Astrocyte (in vitro differentiated cells and primary cell): Measurements from ENCODE around the gene AK1. TPM values are rescaled to one million over a fixed set of nuclear protein-coding genes. Genes with fewer than 3 reads are reported as not detected.

Source experiments
- DNase-seq: peaks from one replicate; pipeline ENCODE4 v3.0.0-alpha.2; 2010; ENCODE audit warnings: low read depth
- FAIRE-seq: peaks from 2 replicates; lab custom pipeline; 2011; peaks lifted over from hg19 to GRCh38; lab: Jason Lieb, UNC
- H2AFZ ChIP-seq: 2 replicates; pipeline ENCODE4 v1.6.0; 2012; ENCODE audit warnings: low read depth, low read length, inconsistent platforms
- H3K27ac ChIP-seq: 2 replicates; pipeline ENCODE4 v1.5.1; 2011; ENCODE audit warnings: low read depth, low read length, inconsistent platforms
- H3K27me3 ChIP-seq: 2 replicates; pipeline ENCODE4 v1.6.0; 2011; ENCODE audit warnings: low read length, inconsistent platforms; ENCODE audit not compliant: insufficient read depth
- H3K36me3 ChIP-seq: 2 replicates; pipeline ENCODE4 v1.5.1; 2011; ENCODE audit warnings: low read length, inconsistent platforms; ENCODE audit not compliant: insufficient read depth
- H3K4me1 ChIP-seq: 2 replicates; pipeline ENCODE4 v1.5.1; 2011; ENCODE audit warnings: low read length, inconsistent platforms; ENCODE audit not compliant: insufficient read depth
- H3K4me2 ChIP-seq: 2 replicates; pipeline ENCODE4 v1.6.0; 2012; ENCODE audit warnings: low read length, inconsistent platforms
- H3K4me3 ChIP-seq: 2 replicates; pipeline ENCODE4 v1.5.1; 2011; ENCODE audit warnings: low read depth, mild to moderate bottlenecking, low read length, inconsistent platforms; ENCODE audit not compliant: insufficient read depth
- H3K79me2 ChIP-seq: 2 replicates; pipeline ENCODE4 v1.6.0; 2012; ENCODE audit warnings: mild to moderate bottlenecking, low read length, inconsistent platforms; ENCODE audit not compliant: insufficient read depth
- H3K9ac ChIP-seq: 2 replicates; pipeline ENCODE4 v1.6.0; 2012; ENCODE audit warnings: mild to moderate bottlenecking, low read length, inconsistent platforms
- H3K9me3 ChIP-seq: 2 replicates; pipeline ENCODE4 v1.5.1; 2012; ENCODE audit warnings: low read depth, mild to moderate bottlenecking, low read length, inconsistent platforms; ENCODE audit not compliant: insufficient read depth
- H4K20me1 ChIP-seq: 2 replicates; pipeline ENCODE4 v1.6.0; 2012; ENCODE audit warnings: low read length, inconsistent platforms; ENCODE audit not compliant: insufficient read depth
- H3K27ac Mint-ChIP-seq: one replicate; pipeline ENCODE4 v1.8.0; 2021; ENCODE audit warnings: mild to moderate bottlenecking, mixed read lengths; ENCODE audit not compliant: unreplicated experiment
- H3K27me3 Mint-ChIP-seq: one replicate; pipeline ENCODE4 v1.8.0; 2021; ENCODE audit warnings: low read depth, mixed read lengths; ENCODE audit not compliant: unreplicated experiment
- H3K36me3 Mint-ChIP-seq: one replicate; pipeline ENCODE4 v1.8.0; 2021; ENCODE audit warnings: low read depth, mixed read lengths; ENCODE audit not compliant: unreplicated experiment
- H3K4me1 Mint-ChIP-seq: one replicate; pipeline ENCODE4 v1.8.0; 2021; ENCODE audit warnings: low read depth, mixed read lengths; ENCODE audit not compliant: unreplicated experiment
- H3K4me3 Mint-ChIP-seq: one replicate; pipeline ENCODE4 v1.8.0; 2021; ENCODE audit warnings: mild to moderate bottlenecking, moderate library complexity, mixed read lengths; ENCODE audit not compliant: unreplicated experiment
- H3K9me3 Mint-ChIP-seq: one replicate; pipeline ENCODE4 v1.8.0; 2021; ENCODE audit warnings: mild to moderate bottlenecking, mixed read lengths; ENCODE audit not compliant: unreplicated experiment
- EZH2 ChIP-seq: IDR thresholded peaks from 2 replicates; pipeline ENCODE4 v1.6.1; 2012; ENCODE audit warnings: mild to moderate bottlenecking, low read length, inconsistent platforms; ENCODE audit not compliant: insufficient read depth
- total RNA-seq: library from RNA; stranded (reverse); gene quantifications from 2 replicates; pipeline ENCODE4 v1.2.1, GENCODE V29; 2021
- TF ChIP-seq, protein P1 (sequence below): IDR thresholded peaks from 2 replicates; pipeline ENCODE4 v1.5.1; 2011; ENCODE audit warnings: low read depth, mild to moderate bottlenecking, inconsistent platforms, low read length, moderate library complexity; ENCODE audit not compliant: insufficient read depth

Gene AK1
- total RNA-seq, 1 donor from 2014 or later: 78.0 TPM

DNA sequence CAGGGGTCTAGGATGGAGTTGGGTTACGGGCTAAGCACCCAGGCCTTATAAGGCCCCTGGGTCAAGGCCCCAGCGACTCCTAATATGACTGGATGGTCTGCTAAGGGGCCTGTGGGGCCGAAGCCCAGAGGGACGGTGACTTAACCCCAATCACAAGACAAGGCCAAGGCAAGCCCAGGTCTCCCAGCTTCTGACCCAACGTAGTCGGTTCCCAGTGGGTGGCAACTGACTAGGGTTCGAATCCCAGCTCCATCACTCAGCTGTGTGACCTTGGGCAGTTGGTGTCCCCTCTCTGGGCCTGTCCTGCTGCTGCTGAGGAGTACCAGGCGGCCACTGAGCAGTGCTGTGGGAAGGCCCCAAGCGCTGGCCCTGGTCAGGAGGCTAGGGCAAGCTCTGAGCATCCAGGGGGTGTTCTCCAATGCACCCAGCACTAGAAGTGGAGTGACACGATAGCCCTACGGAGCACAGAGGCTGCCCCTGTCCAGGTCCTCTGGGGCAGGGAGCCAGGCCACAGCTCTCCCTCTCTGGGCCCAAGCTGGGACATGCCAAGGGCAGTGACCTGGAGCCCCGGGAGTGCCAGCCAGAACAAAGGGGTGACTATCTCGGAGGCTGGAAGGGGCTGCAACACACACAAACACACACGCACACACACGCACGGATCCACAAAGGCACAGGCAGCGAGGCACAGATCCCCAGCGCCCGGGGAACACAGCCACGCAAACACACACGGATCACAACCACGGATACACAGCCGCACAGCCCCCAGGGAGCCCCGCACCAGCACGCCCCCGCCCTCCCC lies 512 bp downstream of the AK1 start:
- Histone ChIP-seq H3K79me2 (peaks cover 20% of the 10 kb centered on the region), H4K20me1 (peaks cover 18% of the 10 kb centered on the region), H3K27me3 (no peaks in the 10 kb centered on the region), H3K9ac (peak overlapping the region; percentile 77), H3K9me3 (no peaks in the 10 kb centered on the region), H2AFZ (peak overlapping the region; percentile 77), H3K4me2 (peak overlapping the region; percentile 94), H3K4me3 (peak overlapping the region; percentile 66), H3K4me1 (peaks cover 40% of the 10 kb centered on the region), H3K36me3 (no peaks in the 10 kb centered on the region), H3K27ac (no peak overlapping the region)
- TF ChIP-seq EZH2: no peak
- TF ChIP-seq, protein P1, sequence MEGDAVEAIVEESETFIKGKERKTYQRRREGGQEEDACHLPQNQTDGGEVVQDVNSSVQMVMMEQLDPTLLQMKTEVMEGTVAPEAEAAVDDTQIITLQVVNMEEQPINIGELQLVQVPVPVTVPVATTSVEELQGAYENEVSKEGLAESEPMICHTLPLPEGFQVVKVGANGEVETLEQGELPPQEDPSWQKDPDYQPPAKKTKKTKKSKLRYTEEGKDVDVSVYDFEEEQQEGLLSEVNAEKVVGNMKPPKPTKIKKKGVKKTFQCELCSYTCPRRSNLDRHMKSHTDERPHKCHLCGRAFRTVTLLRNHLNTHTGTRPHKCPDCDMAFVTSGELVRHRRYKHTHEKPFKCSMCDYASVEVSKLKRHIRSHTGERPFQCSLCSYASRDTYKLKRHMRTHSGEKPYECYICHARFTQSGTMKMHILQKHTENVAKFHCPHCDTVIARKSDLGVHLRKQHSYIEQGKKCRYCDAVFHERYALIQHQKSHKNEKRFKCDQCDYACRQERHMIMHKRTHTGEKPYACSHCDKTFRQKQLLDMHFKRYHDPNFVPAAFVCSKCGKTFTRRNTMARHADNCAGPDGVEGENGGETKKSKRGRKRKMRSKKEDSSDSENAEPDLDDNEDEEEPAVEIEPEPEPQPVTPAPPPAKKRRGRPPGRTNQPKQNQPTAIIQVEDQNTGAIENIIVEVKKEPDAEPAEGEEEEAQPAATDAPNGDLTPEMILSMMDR: no peak
- Mint-ChIP-seq H3K27me3 (no peaks in the 10 kb centered on the region), H3K4me1 (peaks cover 11% of the 10 kb centered on the region), H3K9me3 (no peaks in the 10 kb centered on the region), H3K4me3 (peak overlapping the region; percentile 83), H3K36me3 (peaks cover 4% of the 10 kb centered on the region), H3K27ac (no peak overlapping the region)
- FAIRE-seq: no peak
- no peak for DNase-seq

DNA sequence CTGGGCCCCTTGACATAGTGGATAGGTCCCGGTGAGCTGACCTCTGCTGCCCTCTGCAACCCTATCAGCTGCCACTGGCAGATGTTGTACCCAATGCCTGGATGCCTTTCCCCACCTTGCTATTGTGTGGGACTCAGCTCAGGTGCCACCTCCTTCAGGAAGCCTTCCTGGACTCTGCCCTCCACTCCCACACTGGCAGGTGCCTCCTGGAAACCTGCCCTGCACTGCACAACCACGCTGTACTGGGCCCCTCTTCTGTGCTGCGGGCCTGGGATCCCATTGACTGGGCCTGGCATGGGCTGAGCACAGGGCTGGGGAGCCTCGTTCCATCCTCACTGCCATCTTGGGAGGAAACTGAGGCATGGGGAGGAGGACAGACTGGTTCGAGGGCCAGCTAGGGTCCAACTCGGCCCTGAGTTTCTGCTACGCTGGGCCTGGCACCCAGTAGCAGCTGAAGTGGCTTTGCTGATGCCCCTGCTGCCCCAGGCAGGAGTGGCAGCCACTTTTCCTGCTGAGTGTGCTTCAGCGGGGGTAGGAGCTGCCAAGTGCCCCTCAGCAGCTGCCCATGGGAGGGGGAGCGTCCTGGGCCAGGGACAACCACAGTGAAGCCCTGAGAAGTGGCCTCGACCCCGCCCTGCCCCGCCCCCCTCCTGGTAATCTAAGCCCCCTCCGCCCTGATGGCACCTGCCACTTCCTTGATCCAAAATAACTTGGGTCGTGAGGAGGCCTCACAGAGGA lies 1.3 kb downstream of the AK1 start:
- peaks cover 44% of the 10 kb centered on the region for H3K4me1 ChIP-seq
- peaks cover 20% of the 10 kb centered on the region for H3K79me2 ChIP-seq
- peak overlapping the region; percentile 94 for H3K4me2 ChIP-seq
- H3K4me1 Mint-ChIP-seq: peaks cover 17% of the 10 kb centered on the region
- peaks cover 18% of the 10 kb centered on the region for H4K20me1 ChIP-seq
- no peaks in the 10 kb centered on the region for H3K36me3 ChIP-seq
- H3K9me3 Mint-ChIP-seq: no peaks in the 10 kb centered on the region
- no peak for FAIRE-seq
- no peaks in the 10 kb centered on the region for H3K27me3 Mint-ChIP-seq
- H3K4me3 ChIP-seq: no peak overlapping the region
- peak overlapping the region; percentile 66 for H3K27ac Mint-ChIP-seq
- no peak overlapping the region for H3K27ac ChIP-seq
- no peak overlapping the region for H2AFZ ChIP-seq
- TF ChIP-seq EZH2: no peak
- TF ChIP-seq, protein P1: no peak
- no peaks in the 10 kb centered on the region for H3K27me3 ChIP-seq
- H3K9ac ChIP-seq: peak overlapping the region; percentile 51
- H3K4me3 Mint-ChIP-seq: peak overlapping the region; percentile 67
- peaks cover 10% of the 10 kb centered on the region for H3K36me3 Mint-ChIP-seq
- DNase-seq: no peak
- H3K9me3 ChIP-seq: no peaks in the 10 kb centered on the region
